ENCODE results near the gene RNF222.

GRCh38 chr17:8405499-8406016 lies 7.9 kb upstream of the RNF222 start:
- TF ChIP-seq, protein P1, sequence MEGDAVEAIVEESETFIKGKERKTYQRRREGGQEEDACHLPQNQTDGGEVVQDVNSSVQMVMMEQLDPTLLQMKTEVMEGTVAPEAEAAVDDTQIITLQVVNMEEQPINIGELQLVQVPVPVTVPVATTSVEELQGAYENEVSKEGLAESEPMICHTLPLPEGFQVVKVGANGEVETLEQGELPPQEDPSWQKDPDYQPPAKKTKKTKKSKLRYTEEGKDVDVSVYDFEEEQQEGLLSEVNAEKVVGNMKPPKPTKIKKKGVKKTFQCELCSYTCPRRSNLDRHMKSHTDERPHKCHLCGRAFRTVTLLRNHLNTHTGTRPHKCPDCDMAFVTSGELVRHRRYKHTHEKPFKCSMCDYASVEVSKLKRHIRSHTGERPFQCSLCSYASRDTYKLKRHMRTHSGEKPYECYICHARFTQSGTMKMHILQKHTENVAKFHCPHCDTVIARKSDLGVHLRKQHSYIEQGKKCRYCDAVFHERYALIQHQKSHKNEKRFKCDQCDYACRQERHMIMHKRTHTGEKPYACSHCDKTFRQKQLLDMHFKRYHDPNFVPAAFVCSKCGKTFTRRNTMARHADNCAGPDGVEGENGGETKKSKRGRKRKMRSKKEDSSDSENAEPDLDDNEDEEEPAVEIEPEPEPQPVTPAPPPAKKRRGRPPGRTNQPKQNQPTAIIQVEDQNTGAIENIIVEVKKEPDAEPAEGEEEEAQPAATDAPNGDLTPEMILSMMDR (conservative IDR thresholded peaks at IDR 0.05; ENCODE audit: low read depth, low read length), result no peak
- TF ChIP-seq ELK1 (IDR thresholded peaks at IDR 0.05; ENCODE audit: borderline replicate concordance, low read depth, low read length), result no peak
- no peak for TF ChIP-seq MAFK (IDR thresholded peaks at IDR 0.05; ENCODE audit: low read depth, low read length)
- no peak for TF ChIP-seq RAD21 (IDR thresholded peaks at IDR 0.05; ENCODE audit: low read length)
- TF ChIP-seq CEBPB (IDR thresholded peaks at IDR 0.05; ENCODE audit: low read depth, low read length), result no peak
- TF ChIP-seq, protein P2, sequence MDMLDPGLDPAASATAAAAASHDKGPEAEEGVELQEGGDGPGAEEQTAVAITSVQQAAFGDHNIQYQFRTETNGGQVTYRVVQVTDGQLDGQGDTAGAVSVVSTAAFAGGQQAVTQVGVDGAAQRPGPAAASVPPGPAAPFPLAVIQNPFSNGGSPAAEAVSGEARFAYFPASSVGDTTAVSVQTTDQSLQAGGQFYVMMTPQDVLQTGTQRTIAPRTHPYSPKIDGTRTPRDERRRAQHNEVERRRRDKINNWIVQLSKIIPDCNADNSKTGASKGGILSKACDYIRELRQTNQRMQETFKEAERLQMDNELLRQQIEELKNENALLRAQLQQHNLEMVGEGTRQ (IDR thresholded peaks at IDR 0.05; ENCODE audit: low read depth, low read length), result no peak
- TF ChIP-seq SMC3 (IDR thresholded peaks at IDR 0.05; ENCODE audit: low read depth, low read length), result no peak

Data from IMR-90 (cell line).